H1 (cell line): ENCODE measurements around the gene ELFN2. TPM values are rescaled to one million over a fixed set of nuclear protein-coding genes. Genes with fewer than 3 reads are reported as not detected.

Source experiments
- CEBPB ChIP-seq: IDR thresholded peaks from 2 replicates; pipeline ENCODE4 v1.6.1; 2012; ENCODE audit warnings: low read depth, low read length
- EGR1 ChIP-seq: IDR thresholded peaks from 2 replicates; pipeline ENCODE4 v1.6.1; 2011; ENCODE audit warnings: low read depth, low read length, borderline replicate concordance
- GABPA ChIP-seq: IDR thresholded peaks from 2 replicates; pipeline ENCODE4 v1.6.1; 2011; ENCODE audit warnings: mild to moderate bottlenecking, low read length, moderate library complexity, borderline replicate concordance; ENCODE audit not compliant: insufficient read depth
- MAFK ChIP-seq: IDR thresholded peaks from 2 replicates; pipeline ENCODE4 v1.6.1; 2012; ENCODE audit warnings: low read depth, mild to moderate bottlenecking, improper control_type of control experiment, low read length
- POU5F1 ChIP-seq: IDR thresholded peaks from 2 replicates; pipeline ENCODE4 v1.6.1; 2011; ENCODE audit warnings: low read depth, mild to moderate bottlenecking, low read length, moderate library complexity
- SUZ12 ChIP-seq: fragments of 200-600 bp; sonication (generic); IDR thresholded peaks from 2 replicates; pipeline ENCODE4 v1.6.1; 2012; ENCODE audit warnings: mild to moderate bottlenecking, inconsistent platforms, low read length, moderate library complexity, mixed read lengths
- polyA plus RNA-seq, 7 experiments: library from polyadenylated mRNA; depleted of rRNA in 3 of 7; stranded (reverse) in 5 of 7; unstranded in 2 of 7; fragments of >200 nt in 5 of 7; fragments of 200-250 nt in 2 of 7; gene quantifications; 1 replicate in 5 of 7; 2 replicates in 1 of 7; 4 replicates in 1 of 7; pipeline versions ENCODE4 v1.2.1 to v1.2.3, GENCODE V29; 2011 to 2013; ENCODE audit warnings: missing spikeins in 2 of 7, mixed read lengths in 2 of 7
- total RNA-seq: library from RNA; stranded (reverse); fragmentation: NEBNext Ultra II Directional; extraction: Animal tissue kit (Norgen Biotek cat#: 25700); gene quantifications from 2 replicates; pipeline ENCODE4 v1.2.1, GENCODE V29; 2021
- TF ChIP-seq, protein P1 (sequence below), 3 experiments: IDR thresholded peaks; 1 replicate in 2 of 3; 2 replicates in 1 of 3; pipeline versions ENCODE4 v1.5.1 to v1.6.1; 2011; ENCODE audit warnings: low read length in 3 of 3, mild to moderate bottlenecking in 3 of 3, inconsistent platforms in 2 of 3, low read depth in 1 of 3, moderate library complexity in 1 of 3; ENCODE audit not compliant: insufficient read depth in 1 of 3; ENCODE audit errors: control extremely low read depth in 1 of 3

The ELFN2 gene
- total and polyA plus RNA-seq, 2 of the 8 experiments (the other 6 are each of a cell fraction or from before 2014, with no cell fraction given), result 0.63 to 0.88 TPM

- TF ChIP-seq, protein P1, sequence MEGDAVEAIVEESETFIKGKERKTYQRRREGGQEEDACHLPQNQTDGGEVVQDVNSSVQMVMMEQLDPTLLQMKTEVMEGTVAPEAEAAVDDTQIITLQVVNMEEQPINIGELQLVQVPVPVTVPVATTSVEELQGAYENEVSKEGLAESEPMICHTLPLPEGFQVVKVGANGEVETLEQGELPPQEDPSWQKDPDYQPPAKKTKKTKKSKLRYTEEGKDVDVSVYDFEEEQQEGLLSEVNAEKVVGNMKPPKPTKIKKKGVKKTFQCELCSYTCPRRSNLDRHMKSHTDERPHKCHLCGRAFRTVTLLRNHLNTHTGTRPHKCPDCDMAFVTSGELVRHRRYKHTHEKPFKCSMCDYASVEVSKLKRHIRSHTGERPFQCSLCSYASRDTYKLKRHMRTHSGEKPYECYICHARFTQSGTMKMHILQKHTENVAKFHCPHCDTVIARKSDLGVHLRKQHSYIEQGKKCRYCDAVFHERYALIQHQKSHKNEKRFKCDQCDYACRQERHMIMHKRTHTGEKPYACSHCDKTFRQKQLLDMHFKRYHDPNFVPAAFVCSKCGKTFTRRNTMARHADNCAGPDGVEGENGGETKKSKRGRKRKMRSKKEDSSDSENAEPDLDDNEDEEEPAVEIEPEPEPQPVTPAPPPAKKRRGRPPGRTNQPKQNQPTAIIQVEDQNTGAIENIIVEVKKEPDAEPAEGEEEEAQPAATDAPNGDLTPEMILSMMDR (IDR thresholded peaks at IDR 0.05; ENCODE audit: control extremely low read depth in 1 of 3, insufficient read depth in 1 of 3, low read depth in 1 of 3, low read length in 3 of 3), result no peak
- TF ChIP-seq SUZ12 (no peak), EGR1 (no peak), CEBPB (no peak), POU5F1 (no peak), GABPA (no peak), MAFK (no peak)
Measured at GRCh38 chr22:37433786-37434185, 6.5 kb upstream of the ELFN2 start (continued).
